ENCODE data around the gene NOL12.

Gene NOL12

GRCh38 chr22:37677493-37677974 lies 8.6 kb upstream of the NOL12 start:
- no peak overlapping the region for H3K27ac ChIP-seq
- no peak for TF ChIP-seq CTCF (conservative IDR thresholded peaks at IDR 0.05)

GRCh38 chr22:37678372-37678771 lies 7.8 kb upstream of the NOL12 start:
- no peak for TF ChIP-seq CTCF (conservative IDR thresholded peaks at IDR 0.05)
- H3K27ac ChIP-seq, result no peak overlapping the region

GRCh38 chr22:37679670-37680069 lies 6.5 kb upstream of the NOL12 start:
- TF ChIP-seq CTCF (conservative IDR thresholded peaks at IDR 0.05), result no peak
- no peak overlapping the region for H3K27ac ChIP-seq

DNA sequence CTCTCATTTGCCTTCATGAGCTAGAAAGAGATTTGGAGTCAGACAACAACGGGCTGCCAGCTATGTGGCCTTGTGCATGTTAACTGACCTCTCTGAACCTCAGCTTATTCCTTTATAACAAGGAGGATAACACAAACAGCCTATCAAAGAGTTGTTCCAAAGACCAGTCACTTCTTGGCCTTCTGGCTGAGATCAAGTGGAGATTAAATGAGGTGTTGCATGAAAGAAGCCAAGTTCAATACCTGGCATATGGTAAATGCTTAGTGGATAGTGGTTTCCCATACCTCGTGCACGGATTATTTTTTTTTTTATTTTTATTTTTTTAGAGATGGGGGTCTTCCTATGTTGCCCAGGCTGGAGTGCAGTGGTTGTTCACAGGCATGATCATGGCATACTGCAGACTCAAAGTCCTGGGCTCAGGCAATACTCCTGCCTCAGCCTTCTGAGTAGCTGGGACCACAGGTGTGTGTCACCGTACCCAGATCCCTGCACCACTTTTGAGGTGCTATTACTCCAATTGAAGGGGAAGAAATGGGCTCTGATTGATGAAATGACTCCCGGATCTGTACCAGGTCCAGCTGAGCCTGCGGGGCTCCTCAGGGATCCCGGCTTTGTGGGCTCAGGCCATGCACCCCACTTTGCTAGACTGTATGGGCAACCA lies 5.8 kb upstream of the NOL12 start:
- TF ChIP-seq CTCF (conservative IDR thresholded peaks at IDR 0.05), result no peak
- no peak overlapping the region for H3K27ac ChIP-seq

DNA sequence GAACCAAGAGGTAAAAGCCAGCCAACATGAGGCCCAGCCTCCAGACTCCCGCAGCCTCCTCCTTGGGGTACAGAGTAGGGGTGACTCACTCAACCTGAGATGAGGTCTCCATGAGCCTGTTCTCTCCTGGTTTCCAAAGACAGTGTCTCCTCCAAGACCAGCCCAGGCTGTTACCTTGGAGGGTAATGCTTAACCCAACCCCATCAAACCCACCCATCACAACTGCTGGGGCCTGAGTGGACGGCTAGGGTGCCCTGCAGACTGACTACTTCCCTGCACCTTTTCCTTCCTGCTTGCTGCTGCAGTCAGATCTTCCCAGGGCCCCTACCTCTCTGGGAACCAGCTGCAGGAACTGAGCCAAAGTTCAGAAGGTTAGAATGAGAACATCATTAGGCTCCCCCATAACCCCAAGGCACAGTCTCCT lies 5.1 kb upstream of the NOL12 start:
- no peak for TF ChIP-seq CTCF (conservative IDR thresholded peaks at IDR 0.05)
- H3K27ac ChIP-seq, result no peak overlapping the region

GRCh38 chr22:37681556-37682049 lies 4.5 kb upstream of the NOL12 start:
- H3K27ac ChIP-seq, result no peak overlapping the region
- peak; percentile 83 for TF ChIP-seq CTCF (conservative IDR thresholded peaks at IDR 0.05)

DNA sequence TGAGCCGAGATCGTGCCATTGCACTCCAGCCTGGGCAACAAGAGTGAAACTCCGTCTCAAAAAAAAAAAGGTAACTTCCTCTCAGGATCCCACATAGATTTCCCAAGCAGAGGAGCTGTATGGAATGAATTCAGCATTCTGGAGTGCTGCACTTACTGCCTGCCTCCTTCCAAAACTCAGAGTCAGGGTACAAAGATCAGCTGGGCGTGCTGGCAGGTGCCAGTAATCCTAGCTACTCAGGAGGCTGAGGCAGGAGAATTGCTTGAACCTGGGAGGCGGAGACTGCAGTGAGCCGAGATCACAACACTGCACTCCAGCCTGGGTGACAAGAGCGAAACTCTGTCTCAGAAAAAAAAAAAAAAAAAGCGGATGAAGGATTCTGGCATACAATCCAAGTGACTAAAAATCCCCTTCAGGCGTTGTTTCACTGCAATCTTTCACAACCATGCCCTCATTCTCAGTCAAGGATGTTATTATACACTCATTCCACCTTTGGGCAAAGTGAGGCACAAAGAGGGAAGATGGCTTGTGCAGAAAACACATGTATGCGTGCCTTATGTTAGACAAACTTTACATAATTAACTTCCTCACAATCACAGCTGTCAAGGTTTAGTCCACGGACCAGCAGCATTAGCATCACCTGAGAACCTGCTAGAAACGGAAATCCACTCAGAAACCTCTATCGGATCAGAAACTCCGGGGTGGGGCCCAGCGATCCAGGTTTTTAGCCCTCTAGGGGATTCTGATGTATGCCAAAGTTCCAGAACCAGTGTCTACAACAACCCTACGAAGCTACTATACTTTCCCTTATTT lies 1.1 kb upstream of the NOL12 start:
- TF ChIP-seq CTCF (conservative IDR thresholded peaks at IDR 0.05), result no peak
- H3K27ac ChIP-seq, result no peak overlapping the region; the same call in 1 of the 2 replicates

Data from VCaP (cell line).